PFSK-1 (cell line): ENCODE results near the gene NARF.

ENCODE experiments used
- FOXP2 ChIP-seq: optimal IDR thresholded peaks from 2 replicates; pipeline ENCODE3; 2011; ENCODE audit warnings: borderline replicate concordance, control low read depth, inconsistent platforms; ENCODE audit not compliant: insufficient read depth; ENCODE audit errors: extremely low read length, extremely low read depth
- POLR2AphosphoS5 ChIP-seq: IDR thresholded peaks from 2 replicates; pipeline ENCODE4 v1.6.1; 2012; ENCODE audit warnings: low read depth, mild to moderate bottlenecking, control low read depth, low read length, moderate library complexity
- SIN3A ChIP-seq: IDR thresholded peaks from 2 replicates; pipeline ENCODE4 v1.6.1; 2012; ENCODE audit warnings: mild to moderate bottlenecking, low read length, moderate library complexity, borderline replicate concordance; ENCODE audit not compliant: insufficient read depth
- TAF1 ChIP-seq: IDR thresholded peaks from 2 replicates; pipeline ENCODE4 v1.6.1; 2012; ENCODE audit warnings: low read length, control low read depth, borderline replicate concordance; ENCODE audit not compliant: insufficient read depth
- TF ChIP-seq, protein P1 (sequence below), 2 experiments: IDR thresholded peaks; 2 replicates each; pipeline versions ENCODE4 v1.6.1 to v1.8.0; 2011 to 2012; ENCODE audit warnings: low read depth in 2 of 2, low read length in 2 of 2, control low read depth in 1 of 2, inconsistent platforms in 1 of 2, mild to moderate bottlenecking in 1 of 2, moderate library complexity in 1 of 2; ENCODE audit not compliant: insufficient read depth in 1 of 2

The NARF gene

DNA sequence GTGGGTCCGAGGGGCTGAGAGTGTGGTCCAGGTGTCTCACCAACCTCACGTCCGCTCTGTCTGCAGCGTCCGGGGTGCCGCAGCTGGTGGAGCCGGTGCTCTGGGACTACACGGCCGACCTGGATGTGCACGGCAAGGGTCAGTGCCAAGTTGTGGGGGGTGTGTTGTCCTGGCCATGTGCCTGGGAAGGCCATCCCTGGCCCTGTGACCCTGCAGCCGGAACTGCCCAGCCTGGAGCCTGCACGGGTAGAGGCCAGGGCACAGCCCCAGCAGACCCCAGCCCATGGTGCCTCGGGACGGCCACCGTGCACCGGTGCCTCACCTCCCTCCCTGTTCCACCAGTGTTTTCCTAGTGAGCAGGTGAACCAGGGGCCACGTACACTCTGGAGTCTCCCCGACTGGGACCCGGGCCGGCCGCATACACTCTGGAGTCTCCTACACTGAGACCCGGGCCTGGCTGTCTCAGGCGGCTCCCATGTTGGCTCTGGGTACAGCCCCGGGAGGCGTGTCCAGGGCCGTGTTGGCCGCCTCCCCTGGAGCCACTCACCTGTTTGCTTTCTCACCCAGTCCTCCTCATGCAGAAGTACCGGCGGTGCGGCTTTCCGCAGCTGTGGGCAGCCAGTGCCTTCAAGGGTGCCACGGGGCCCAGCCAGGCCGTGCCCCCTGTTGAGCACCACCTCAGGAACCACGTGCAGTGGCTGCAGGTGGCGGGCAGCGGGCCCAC, 21.8 kb upstream of the NARF start:
- TF ChIP-seq POLR2AphosphoS5 (no peak), TAF1 (no peak), SIN3A (no peak), FOXP2 (no peak)
- TF ChIP-seq, protein P1, sequence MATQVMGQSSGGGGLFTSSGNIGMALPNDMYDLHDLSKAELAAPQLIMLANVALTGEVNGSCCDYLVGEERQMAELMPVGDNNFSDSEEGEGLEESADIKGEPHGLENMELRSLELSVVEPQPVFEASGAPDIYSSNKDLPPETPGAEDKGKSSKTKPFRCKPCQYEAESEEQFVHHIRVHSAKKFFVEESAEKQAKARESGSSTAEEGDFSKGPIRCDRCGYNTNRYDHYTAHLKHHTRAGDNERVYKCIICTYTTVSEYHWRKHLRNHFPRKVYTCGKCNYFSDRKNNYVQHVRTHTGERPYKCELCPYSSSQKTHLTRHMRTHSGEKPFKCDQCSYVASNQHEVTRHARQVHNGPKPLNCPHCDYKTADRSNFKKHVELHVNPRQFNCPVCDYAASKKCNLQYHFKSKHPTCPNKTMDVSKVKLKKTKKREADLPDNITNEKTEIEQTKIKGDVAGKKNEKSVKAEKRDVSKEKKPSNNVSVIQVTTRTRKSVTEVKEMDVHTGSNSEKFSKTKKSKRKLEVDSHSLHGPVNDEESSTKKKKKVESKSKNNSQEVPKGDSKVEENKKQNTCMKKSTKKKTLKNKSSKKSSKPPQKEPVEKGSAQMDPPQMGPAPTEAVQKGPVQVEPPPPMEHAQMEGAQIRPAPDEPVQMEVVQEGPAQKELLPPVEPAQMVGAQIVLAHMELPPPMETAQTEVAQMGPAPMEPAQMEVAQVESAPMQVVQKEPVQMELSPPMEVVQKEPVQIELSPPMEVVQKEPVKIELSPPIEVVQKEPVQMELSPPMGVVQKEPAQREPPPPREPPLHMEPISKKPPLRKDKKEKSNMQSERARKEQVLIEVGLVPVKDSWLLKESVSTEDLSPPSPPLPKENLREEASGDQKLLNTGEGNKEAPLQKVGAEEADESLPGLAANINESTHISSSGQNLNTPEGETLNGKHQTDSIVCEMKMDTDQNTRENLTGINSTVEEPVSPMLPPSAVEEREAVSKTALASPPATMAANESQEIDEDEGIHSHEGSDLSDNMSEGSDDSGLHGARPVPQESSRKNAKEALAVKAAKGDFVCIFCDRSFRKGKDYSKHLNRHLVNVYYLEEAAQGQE (IDR thresholded peaks at IDR 0.05; ENCODE audit: insufficient read depth in 1 of 2, low read depth in 2 of 2, low read length in 2 of 2), result no peak

GRCh38 chr17:82437325-82437668, 21.2 kb upstream of the NARF start:
- TF ChIP-seq SIN3A (no peak), TAF1 (no peak), FOXP2 (no peak)
- TF ChIP-seq, protein P1 (IDR thresholded peaks at IDR 0.05; ENCODE audit: insufficient read depth in 1 of 2, low read depth in 2 of 2, low read length in 2 of 2), result no peak

DNA sequence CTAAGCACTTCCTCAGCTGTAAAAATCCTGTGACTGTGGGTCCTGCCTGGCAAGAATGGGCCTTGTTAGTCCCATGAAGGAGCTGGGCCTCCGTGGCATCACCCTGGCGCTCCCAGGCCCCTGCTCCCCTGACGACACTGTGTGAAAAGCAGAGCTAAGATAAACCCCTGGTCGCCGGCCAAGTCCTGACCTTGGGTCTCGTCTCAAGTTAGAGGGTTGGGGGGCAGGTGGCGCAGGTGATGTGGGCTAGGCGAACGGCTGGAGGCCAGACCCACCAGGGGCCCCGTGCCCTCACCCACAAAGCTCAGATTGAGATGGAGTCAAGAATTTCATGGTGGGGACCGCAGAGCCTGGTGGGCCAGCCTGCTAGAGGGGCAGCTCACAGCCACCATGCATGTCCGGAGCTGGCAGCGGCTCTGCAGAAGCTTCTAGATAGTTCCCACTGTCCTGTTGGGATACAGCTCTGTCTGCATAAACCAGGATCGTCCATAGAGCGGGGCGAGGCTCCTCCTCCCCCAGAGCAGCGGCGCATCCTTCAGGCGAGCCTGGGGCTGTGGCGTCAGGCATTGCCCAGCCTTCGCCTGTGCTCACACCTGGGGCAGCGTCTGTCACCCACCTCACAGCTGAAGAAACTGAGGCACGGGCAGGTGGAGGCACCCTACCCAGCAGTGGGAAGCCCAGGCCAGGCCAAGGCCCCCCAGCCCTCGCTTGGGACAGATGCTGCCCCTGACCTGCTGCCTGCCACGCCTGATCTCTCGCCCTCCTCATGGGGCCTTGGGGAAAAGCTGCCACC, 19.9 kb upstream of the NARF start:
- TF ChIP-seq TAF1 (no peak), POLR2AphosphoS5 (no peak), SIN3A (no peak), FOXP2 (no peak)
- TF ChIP-seq, protein P1 (IDR thresholded peaks at IDR 0.05; ENCODE audit: insufficient read depth in 1 of 2, low read depth in 2 of 2, low read length in 2 of 2), result no peak

GRCh38 chr17:82439194-82439828, 19.2 kb upstream of the NARF start:
- TF ChIP-seq FOXP2 (no peak), SIN3A (no peak), TAF1 (no peak), POLR2AphosphoS5 (no peak)
- TF ChIP-seq, protein P1 (IDR thresholded peaks at IDR 0.05; ENCODE audit: insufficient read depth in 1 of 2, low read depth in 2 of 2, low read length in 2 of 2), result no peak
